K562 (cell line): ENCODE results near the gene HDAC10. TPM values are rescaled to one million over a fixed set of nuclear protein-coding genes. Genes with fewer than 3 reads are reported as not detected.

ENCODE experiments used
- polyA plus RNA-seq, 8 experiments: library from polyadenylated mRNA; depleted of rRNA in 4 of 8; stranded (reverse) in 5 of 8; unstranded in 3 of 8; fragments of >200 nt; fragmentation: Nextera tagmentation in 2 of 8; fragmentation: Illumina TruSeq in 1 of 8; extraction: Ambion mirVana in 2 of 8; extraction: Trizol in 1 of 8; gene quantifications; 2 replicates each; pipeline versions ENCODE4 v1.2.1 to v1.2.3, GENCODE V29; 2011 to 2014; ENCODE audit warnings: inconsistent platforms in 1 of 8, missing spikeins in 1 of 8
- total RNA-seq, 7 experiments: library from RNA; depleted of rRNA in 6 of 7; stranded (reverse); fragments of >200 nt in 6 of 7; fragmentation: Illumina TruSeq in 2 of 7; extraction: Trizol in 2 of 7; gene quantifications; 2 replicates each; pipeline versions ENCODE4 v1.2.1 to v1.2.3, GENCODE V29; 2011 to 2021; ENCODE audit warnings: low replicate concordance in 1 of 7
- TF ChIP-seq, protein P1 (sequence below): fragments of 450-650 bp; IDR thresholded peaks from 2 replicates; pipeline ENCODE4 v1.6.1; 2016; ENCODE audit warnings: mild to moderate bottlenecking, moderate library complexity
- TF ChIP-seq, protein P2 (sequence below), 2 experiments: fragments of 450-650 bp in 1 of 2; sonication (generic) in 1 of 2; formaldehyde crosslinking in 1 of 2; IDR thresholded peaks; 2 replicates each; pipeline versions ENCODE4 v1.7.1 to v1.9.0; 2016 to 2022; ENCODE audit warnings: inconsistent platforms in 1 of 2, mild to moderate bottlenecking in 1 of 2, missing genetic modification reagents in 1 of 2
- TF ChIP-seq, protein P3 (sequence below): fragments of 250-450 bp; sonication (Bioruptor Pico); IDR thresholded peaks from 2 replicates; pipeline ENCODE4 v1.4.0; 2020

HDAC10 gene
- total and polyA plus RNA-seq, 9 of the 15 experiments (the other 6 are each of a cell fraction or from before 2014, with no cell fraction given), result 0.10 to 44.2 (median 6.5) TPM

DNA sequence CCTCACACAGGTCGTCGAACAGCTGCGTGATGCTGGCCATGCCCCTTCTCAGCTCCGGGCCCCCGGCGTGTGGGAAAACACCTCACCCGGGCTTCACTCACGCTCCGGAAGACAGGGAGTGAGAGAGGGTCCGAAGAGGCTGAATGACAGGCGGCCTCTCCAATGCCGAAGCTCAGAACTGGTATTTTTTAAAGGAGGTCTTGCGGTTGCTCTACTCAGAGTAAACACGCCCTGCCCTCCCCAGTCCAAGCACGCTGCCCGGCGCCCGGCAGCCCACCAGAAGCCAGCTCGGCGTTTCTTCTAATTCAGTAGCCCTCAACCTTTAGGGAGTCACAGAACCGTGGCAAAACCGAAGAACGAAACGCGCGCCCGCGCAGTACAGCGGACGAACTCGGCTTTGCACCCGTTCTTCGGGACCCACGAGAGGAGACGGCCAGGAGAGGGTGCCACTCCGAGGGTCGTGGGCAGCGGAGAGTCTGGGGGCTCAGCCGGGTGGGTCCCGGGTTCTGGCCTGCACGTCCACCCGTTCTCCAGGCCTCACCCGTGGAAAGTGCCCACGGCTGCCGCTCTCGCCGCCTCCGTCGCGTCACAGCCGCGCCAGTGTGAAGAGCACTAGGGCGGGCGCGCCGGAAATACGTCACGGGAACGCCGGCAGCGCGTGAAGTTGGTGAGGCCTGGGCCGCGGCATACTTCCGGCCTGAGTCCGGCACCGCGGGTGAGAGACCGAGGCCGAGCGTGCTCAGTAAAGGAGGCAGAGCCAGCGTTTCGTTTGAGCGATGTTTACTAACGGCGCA, 6.4 kb downstream of the HDAC10 start, which contains the start of gene TUBGCP6 (continued):
- TF ChIP-seq, protein P1, sequence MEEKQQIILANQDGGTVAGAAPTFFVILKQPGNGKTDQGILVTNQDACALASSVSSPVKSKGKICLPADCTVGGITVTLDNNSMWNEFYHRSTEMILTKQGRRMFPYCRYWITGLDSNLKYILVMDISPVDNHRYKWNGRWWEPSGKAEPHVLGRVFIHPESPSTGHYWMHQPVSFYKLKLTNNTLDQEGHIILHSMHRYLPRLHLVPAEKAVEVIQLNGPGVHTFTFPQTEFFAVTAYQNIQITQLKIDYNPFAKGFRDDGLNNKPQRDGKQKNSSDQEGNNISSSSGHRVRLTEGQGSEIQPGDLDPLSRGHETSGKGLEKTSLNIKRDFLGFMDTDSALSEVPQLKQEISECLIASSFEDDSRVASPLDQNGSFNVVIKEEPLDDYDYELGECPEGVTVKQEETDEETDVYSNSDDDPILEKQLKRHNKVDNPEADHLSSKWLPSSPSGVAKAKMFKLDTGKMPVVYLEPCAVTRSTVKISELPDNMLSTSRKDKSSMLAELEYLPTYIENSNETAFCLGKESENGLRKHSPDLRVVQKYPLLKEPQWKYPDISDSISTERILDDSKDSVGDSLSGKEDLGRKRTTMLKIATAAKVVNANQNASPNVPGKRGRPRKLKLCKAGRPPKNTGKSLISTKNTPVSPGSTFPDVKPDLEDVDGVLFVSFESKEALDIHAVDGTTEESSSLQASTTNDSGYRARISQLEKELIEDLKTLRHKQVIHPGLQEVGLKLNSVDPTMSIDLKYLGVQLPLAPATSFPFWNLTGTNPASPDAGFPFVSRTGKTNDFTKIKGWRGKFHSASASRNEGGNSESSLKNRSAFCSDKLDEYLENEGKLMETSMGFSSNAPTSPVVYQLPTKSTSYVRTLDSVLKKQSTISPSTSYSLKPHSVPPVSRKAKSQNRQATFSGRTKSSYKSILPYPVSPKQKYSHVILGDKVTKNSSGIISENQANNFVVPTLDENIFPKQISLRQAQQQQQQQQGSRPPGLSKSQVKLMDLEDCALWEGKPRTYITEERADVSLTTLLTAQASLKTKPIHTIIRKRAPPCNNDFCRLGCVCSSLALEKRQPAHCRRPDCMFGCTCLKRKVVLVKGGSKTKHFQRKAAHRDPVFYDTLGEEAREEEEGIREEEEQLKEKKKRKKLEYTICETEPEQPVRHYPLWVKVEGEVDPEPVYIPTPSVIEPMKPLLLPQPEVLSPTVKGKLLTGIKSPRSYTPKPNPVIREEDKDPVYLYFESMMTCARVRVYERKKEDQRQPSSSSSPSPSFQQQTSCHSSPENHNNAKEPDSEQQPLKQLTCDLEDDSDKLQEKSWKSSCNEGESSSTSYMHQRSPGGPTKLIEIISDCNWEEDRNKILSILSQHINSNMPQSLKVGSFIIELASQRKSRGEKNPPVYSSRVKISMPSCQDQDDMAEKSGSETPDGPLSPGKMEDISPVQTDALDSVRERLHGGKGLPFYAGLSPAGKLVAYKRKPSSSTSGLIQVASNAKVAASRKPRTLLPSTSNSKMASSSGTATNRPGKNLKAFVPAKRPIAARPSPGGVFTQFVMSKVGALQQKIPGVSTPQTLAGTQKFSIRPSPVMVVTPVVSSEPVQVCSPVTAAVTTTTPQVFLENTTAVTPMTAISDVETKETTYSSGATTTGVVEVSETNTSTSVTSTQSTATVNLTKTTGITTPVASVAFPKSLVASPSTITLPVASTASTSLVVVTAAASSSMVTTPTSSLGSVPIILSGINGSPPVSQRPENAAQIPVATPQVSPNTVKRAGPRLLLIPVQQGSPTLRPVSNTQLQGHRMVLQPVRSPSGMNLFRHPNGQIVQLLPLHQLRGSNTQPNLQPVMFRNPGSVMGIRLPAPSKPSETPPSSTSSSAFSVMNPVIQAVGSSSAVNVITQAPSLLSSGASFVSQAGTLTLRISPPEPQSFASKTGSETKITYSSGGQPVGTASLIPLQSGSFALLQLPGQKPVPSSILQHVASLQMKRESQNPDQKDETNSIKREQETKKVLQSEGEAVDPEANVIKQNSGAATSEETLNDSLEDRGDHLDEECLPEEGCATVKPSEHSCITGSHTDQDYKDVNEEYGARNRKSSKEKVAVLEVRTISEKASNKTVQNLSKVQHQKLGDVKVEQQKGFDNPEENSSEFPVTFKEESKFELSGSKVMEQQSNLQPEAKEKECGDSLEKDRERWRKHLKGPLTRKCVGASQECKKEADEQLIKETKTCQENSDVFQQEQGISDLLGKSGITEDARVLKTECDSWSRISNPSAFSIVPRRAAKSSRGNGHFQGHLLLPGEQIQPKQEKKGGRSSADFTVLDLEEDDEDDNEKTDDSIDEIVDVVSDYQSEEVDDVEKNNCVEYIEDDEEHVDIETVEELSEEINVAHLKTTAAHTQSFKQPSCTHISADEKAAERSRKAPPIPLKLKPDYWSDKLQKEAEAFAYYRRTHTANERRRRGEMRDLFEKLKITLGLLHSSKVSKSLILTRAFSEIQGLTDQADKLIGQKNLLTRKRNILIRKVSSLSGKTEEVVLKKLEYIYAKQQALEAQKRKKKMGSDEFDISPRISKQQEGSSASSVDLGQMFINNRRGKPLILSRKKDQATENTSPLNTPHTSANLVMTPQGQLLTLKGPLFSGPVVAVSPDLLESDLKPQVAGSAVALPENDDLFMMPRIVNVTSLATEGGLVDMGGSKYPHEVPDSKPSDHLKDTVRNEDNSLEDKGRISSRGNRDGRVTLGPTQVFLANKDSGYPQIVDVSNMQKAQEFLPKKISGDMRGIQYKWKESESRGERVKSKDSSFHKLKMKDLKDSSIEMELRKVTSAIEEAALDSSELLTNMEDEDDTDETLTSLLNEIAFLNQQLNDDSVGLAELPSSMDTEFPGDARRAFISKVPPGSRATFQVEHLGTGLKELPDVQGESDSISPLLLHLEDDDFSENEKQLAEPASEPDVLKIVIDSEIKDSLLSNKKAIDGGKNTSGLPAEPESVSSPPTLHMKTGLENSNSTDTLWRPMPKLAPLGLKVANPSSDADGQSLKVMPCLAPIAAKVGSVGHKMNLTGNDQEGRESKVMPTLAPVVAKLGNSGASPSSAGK, result peak; percentile 66
- TF ChIP-seq, protein P2, sequence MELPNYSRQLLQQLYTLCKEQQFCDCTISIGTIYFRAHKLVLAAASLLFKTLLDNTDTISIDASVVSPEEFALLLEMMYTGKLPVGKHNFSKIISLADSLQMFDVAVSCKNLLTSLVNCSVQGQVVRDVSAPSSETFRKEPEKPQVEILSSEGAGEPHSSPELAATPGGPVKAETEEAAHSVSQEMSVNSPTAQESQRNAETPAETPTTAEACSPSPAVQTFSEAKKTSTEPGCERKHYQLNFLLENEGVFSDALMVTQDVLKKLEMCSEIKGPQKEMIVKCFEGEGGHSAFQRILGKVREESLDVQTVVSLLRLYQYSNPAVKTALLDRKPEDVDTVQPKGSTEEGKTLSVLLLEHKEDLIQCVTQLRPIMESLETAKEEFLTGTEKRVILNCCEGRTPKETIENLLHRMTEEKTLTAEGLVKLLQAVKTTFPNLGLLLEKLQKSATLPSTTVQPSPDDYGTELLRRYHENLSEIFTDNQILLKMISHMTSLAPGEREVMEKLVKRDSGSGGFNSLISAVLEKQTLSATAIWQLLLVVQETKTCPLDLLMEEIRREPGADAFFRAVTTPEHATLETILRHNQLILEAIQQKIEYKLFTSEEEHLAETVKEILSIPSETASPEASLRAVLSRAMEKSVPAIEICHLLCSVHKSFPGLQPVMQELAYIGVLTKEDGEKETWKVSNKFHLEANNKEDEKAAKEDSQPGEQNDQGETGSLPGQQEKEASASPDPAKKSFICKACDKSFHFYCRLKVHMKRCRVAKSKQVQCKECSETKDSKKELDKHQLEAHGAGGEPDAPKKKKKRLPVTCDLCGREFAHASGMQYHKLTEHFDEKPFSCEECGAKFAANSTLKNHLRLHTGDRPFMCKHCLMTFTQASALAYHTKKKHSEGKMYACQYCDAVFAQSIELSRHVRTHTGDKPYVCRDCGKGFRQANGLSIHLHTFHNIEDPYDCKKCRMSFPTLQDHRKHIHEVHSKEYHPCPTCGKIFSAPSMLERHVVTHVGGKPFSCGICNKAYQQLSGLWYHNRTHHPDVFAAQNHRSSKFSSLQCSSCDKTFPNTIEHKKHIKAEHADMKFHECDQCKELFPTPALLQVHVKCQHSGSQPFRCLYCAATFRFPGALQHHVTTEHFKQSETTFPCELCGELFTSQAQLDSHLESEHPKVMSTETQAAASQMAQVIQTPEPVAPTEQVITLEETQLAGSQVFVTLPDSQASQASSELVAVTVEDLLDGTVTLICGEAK (IDR thresholded peaks at IDR 0.05), result peak; percentile 97
- TF ChIP-seq, protein P2 (CRISPR knock-in tag; IDR thresholded peaks at IDR 0.05), result no peak
- TF ChIP-seq, protein P3, sequence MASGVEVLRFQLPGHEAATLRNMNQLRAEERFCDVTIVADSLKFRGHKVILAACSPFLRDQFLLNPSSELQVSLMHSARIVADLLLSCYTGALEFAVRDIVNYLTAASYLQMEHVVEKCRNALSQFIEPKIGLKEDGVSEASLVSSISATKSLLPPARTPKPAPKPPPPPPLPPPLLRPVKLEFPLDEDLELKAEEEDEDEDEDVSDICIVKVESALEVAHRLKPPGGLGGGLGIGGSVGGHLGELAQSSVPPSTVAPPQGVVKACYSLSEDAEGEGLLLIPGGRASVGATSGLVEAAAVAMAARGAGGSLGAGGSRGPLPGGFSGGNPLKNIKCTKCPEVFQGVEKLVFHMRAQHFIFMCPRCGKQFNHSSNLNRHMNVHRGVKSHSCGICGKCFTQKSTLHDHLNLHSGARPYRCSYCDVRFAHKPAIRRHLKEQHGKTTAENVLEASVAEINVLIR (CRISPR knock-in tag), result peak; percentile 97
